ENCODE data around the gene ZBTB5.

ZBTB5 gene

DNA sequence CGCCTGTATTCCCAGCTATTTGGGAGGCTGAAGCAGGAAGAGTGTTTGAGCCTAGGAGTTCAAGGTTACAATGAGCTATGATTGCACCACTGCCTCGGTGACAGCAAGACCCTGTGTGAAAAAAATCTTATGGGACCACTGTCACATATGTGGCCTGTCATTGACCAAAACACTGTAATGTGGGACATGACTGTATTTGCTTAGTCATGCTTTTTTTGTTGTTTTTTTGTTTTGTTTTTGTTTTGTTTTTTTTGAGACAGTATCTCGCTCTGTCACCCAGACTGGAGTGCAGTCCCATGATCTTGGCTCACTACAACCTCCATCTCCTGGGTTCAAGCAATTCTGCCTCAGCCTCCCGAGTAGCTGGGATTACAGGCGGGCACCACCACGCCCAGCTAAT is 34.0 kb upstream of the ZBTB5 start:
- Histone ChIP-seq H3K27ac (ENCODE audit: insufficient read depth in 1 of 2, low read depth in 1 of 2, low read length in 2 of 2, poor library complexity in 1 of 2, severe bottlenecking in 2 of 2) (no peak overlapping the region), H3K4me1 (ENCODE audit: control extremely low read depth in 1 of 4, control insufficient read depth in 4 of 4, insufficient read depth in 4 of 4, low read length in 3 of 4) (no peaks in the 10 kb centered on the region), H3K4me3 (ENCODE audit: control insufficient read depth in 1 of 7, extremely low read depth in 1 of 7, insufficient read depth in 4 of 7, low read depth in 2 of 7, low read length in 6 of 7) (no peak overlapping the region), H3K36me3 (ENCODE audit: control insufficient read depth in 4 of 4, insufficient read depth in 4 of 4, low read length in 3 of 4) (peaks cover 6 to 83% (median 65%) of the 10 kb centered on the region in 4 experiments), H3K27me3 (replicated peaks in 2 of 5; ENCODE audit: control insufficient read depth in 4 of 5, insufficient read depth in 5 of 5, low read length in 4 of 5) (no peaks in the 10 kb centered on the region), H3K9me3 (ENCODE audit: control extremely low read depth in 1 of 5, control insufficient read depth in 4 of 5, insufficient read depth in 2 of 5, low read depth in 1 of 5, low read length in 4 of 5) (no peaks in the 10 kb centered on the region)
- ChIA-PET POLR2A (no interaction called here), CTCF (interaction anchor here (1.1 to 1.5 kb wide), 2 partner anchors 11 to 12 kb away, joined by 3 to 5 read pairs; no protein-coding TSS in a partner anchor)
- DNase-seq, result no peak
- WGBS (ENCODE audit: insufficient coverage), result 98% methylated on average over 5 of the region's 6 CpGs

DNA sequence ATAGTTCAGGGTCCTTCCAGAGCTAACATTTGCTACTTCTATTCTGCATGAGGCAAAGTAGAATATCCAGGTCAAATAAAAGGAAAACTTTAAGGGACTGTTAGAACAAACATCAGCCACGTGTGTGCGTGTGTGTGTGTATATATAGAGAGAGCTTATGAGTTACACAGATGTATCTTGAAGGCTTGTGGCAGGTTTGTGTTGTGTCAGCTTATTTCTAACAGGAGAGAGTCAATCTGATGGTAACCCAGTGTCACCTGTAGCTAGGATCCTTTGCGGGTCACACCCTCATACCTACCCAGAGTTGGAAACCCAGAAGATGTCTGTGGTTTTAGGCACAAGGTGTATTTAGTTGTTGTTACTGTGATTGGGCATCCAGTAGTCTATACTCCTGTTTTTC is 33.2 kb upstream of the ZBTB5 start:
- H3K4me1 ChIP-seq (ENCODE audit: control extremely low read depth in 1 of 4, control insufficient read depth in 4 of 4, insufficient read depth in 4 of 4, low read length in 3 of 4), result no peaks in the 10 kb centered on the region
- H3K36me3 ChIP-seq (ENCODE audit: control insufficient read depth in 4 of 4, insufficient read depth in 4 of 4, low read length in 3 of 4), result peaks cover 8 to 83% (median 66%) of the 10 kb centered on the region in 4 experiments
- no peaks in the 10 kb centered on the region for H3K9me3 ChIP-seq (ENCODE audit: control extremely low read depth in 1 of 5, control insufficient read depth in 4 of 5, insufficient read depth in 2 of 5, low read depth in 1 of 5, low read length in 4 of 5)
- H3K27ac ChIP-seq (ENCODE audit: insufficient read depth in 1 of 2, low read depth in 1 of 2, low read length in 2 of 2, poor library complexity in 1 of 2, severe bottlenecking in 2 of 2), result no peak overlapping the region
- POLR2A ChIA-PET, result no interaction called here
- CTCF ChIA-PET, result interaction anchor here (0.9 to 1.5 kb wide), 3 partner anchors 10 to 13 kb away, joined by 3 to 5 read pairs (median 3); no protein-coding TSS in a partner anchor
- no peak for DNase-seq
- no peak overlapping the region for H3K4me3 ChIP-seq (ENCODE audit: control insufficient read depth in 1 of 7, extremely low read depth in 1 of 7, insufficient read depth in 4 of 7, low read depth in 2 of 7, low read length in 6 of 7)
- no peaks in the 10 kb centered on the region for H3K27me3 ChIP-seq (replicated peaks in 2 of 5; ENCODE audit: control insufficient read depth in 4 of 5, insufficient read depth in 5 of 5, low read length in 4 of 5)
- 100% methylated on average over 2 of the region's 3 CpGs for WGBS (ENCODE audit: insufficient coverage)

DNA sequence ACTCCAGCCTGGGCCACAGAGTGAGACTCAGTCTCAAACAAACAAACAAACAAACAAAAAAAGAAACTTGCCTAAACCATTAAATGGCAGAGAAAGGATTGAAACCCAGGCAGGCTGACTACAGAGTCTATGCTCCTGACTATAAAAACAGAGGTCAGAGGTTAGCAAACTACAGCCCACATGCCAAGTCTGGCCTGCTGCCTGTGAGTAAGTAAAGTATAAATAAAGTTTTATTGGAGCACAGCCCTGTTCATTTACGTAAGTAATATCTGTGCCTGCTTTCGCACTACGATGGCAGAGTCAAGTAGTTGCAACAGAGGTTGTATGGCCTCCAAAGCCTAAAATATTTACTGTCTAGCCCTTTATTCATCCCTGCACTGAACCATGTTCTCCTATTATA is 32.1 kb upstream of the ZBTB5 start:
- CTCF ChIA-PET, result interaction anchor here (0.9 kb wide), 1 partner anchor 12 kb away, joined by 3 read pairs; no protein-coding TSS in a partner anchor
- POLR2A ChIA-PET, result no interaction called here
- no peaks in the 10 kb centered on the region for H3K27me3 ChIP-seq (replicated peaks in 2 of 5; ENCODE audit: control insufficient read depth in 4 of 5, insufficient read depth in 5 of 5, low read length in 4 of 5)
- H3K4me3 ChIP-seq (ENCODE audit: control insufficient read depth in 1 of 7, extremely low read depth in 1 of 7, insufficient read depth in 4 of 7, low read depth in 2 of 7, low read length in 6 of 7), result no peak overlapping the region
- H3K4me1 ChIP-seq (ENCODE audit: control extremely low read depth in 1 of 4, control insufficient read depth in 4 of 4, insufficient read depth in 4 of 4, low read length in 3 of 4), result no peaks in the 10 kb centered on the region
- no CpG with 5 or more reads among the region's 3 CpGs for WGBS (ENCODE audit: insufficient coverage)
- H3K9me3 ChIP-seq (ENCODE audit: control extremely low read depth in 1 of 5, control insufficient read depth in 4 of 5, insufficient read depth in 2 of 5, low read depth in 1 of 5, low read length in 4 of 5), result no peaks in the 10 kb centered on the region
- H3K27ac ChIP-seq (ENCODE audit: insufficient read depth in 1 of 2, low read depth in 1 of 2, low read length in 2 of 2, poor library complexity in 1 of 2, severe bottlenecking in 2 of 2), result no peak overlapping the region
- no peak for DNase-seq
- H3K36me3 ChIP-seq (ENCODE audit: control insufficient read depth in 4 of 4, insufficient read depth in 4 of 4, low read length in 3 of 4), result peaks cover 10 to 83% (median 65%) of the 10 kb centered on the region in 4 experiments

DNA sequence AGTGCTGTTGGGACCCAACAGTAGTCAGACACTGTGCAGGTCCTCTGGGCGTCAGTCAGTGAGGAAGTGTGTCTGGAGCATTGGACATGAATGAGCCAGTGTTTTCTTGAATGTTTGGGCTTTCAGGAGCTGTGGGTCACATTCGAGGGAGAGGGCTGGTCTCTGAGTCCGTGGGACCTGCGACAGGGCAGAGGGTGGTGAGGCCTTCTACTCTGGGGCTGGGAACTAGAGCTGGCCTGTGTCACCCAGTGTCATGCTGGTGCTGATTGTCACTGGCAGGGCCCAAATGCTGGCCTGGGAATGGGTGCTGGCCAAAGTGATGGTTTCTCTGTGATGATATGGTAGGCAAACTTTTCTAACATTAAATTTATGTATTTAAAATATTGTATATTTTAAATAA is 30.8 kb upstream of the ZBTB5 start:
- no peaks in the 10 kb centered on the region for H3K9me3 ChIP-seq (ENCODE audit: control extremely low read depth in 1 of 5, control insufficient read depth in 4 of 5, insufficient read depth in 2 of 5, low read depth in 1 of 5, low read length in 4 of 5)
- no peaks in the 10 kb centered on the region for H3K4me1 ChIP-seq (ENCODE audit: control extremely low read depth in 1 of 4, control insufficient read depth in 4 of 4, insufficient read depth in 4 of 4, low read length in 3 of 4)
- no peaks in the 10 kb centered on the region for H3K27me3 ChIP-seq (replicated peaks in 2 of 5; ENCODE audit: control insufficient read depth in 4 of 5, insufficient read depth in 5 of 5, low read length in 4 of 5)
- H3K36me3 ChIP-seq (ENCODE audit: control insufficient read depth in 4 of 4, insufficient read depth in 4 of 4, low read length in 3 of 4), result peaks cover 10 to 76% (median 58%) of the 10 kb centered on the region in 4 experiments
- no peak overlapping the region for H3K27ac ChIP-seq (ENCODE audit: insufficient read depth in 1 of 2, low read depth in 1 of 2, low read length in 2 of 2, poor library complexity in 1 of 2, severe bottlenecking in 2 of 2)
- 92% methylated on average over 4 of the region's 4 CpGs for WGBS (ENCODE audit: insufficient coverage)
- ChIA-PET CTCF (interaction anchor here (0.6 to 1.1 kb wide), 3 partner anchors 10 to 930 kb away, joined by 3 read pairs; partner anchors contain the start of gene POLR1E), POLR2A (no interaction called here)
- no peak for DNase-seq
- H3K4me3 ChIP-seq (ENCODE audit: control insufficient read depth in 1 of 7, extremely low read depth in 1 of 7, insufficient read depth in 4 of 7, low read depth in 2 of 7, low read length in 6 of 7), result no peak overlapping the region

DNA sequence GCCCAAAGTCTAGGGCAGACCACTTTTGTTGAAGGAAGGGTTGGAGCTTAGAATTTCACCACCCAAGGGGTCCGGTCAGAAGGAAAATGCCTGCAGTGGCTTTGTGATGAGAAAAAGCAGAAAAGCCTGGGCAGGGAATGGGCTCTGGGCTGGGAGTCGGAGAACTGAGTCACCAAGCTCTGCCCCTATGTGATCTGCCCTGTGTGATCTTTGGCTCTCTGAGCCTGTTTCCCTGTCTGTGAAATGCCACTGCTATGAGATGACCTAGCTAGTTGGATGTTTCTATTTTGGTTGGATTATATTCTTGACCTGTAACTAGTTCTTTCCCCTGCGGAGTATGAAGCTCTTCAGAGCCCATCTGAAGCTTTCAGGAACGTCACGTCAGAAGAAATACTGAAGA is 30.3 kb upstream of the ZBTB5 start:
- ChIA-PET POLR2A (no interaction called here), CTCF (interaction anchor here (0.6 to 1.4 kb wide), 4 partner anchors 10 to 930 kb away, joined by 3 read pairs; partner anchors contain the start of gene POLR1E)
- no peaks in the 10 kb centered on the region for H3K27me3 ChIP-seq (replicated peaks in 2 of 5; ENCODE audit: control insufficient read depth in 4 of 5, insufficient read depth in 5 of 5, low read length in 4 of 5)
- no peaks in the 10 kb centered on the region for H3K4me1 ChIP-seq (ENCODE audit: control extremely low read depth in 1 of 4, control insufficient read depth in 4 of 4, insufficient read depth in 4 of 4, low read length in 3 of 4)
- H3K27ac ChIP-seq (ENCODE audit: insufficient read depth in 1 of 2, low read depth in 1 of 2, low read length in 2 of 2, poor library complexity in 1 of 2, severe bottlenecking in 2 of 2), result no peak overlapping the region
- WGBS (ENCODE audit: insufficient coverage), result 100% methylated on average over 3 of the region's 5 CpGs
- H3K9me3 ChIP-seq (ENCODE audit: control extremely low read depth in 1 of 5, control insufficient read depth in 4 of 5, insufficient read depth in 2 of 5, low read depth in 1 of 5, low read length in 4 of 5), result no peaks in the 10 kb centered on the region
- H3K36me3 ChIP-seq (ENCODE audit: control insufficient read depth in 4 of 4, insufficient read depth in 4 of 4, low read length in 3 of 4), result peaks cover 10 to 74% (median 56%) of the 10 kb centered on the region in 4 experiments
- no peak for DNase-seq
- H3K4me3 ChIP-seq (ENCODE audit: control insufficient read depth in 1 of 7, extremely low read depth in 1 of 7, insufficient read depth in 4 of 7, low read depth in 2 of 7, low read length in 6 of 7), result no peak overlapping the region

DNA sequence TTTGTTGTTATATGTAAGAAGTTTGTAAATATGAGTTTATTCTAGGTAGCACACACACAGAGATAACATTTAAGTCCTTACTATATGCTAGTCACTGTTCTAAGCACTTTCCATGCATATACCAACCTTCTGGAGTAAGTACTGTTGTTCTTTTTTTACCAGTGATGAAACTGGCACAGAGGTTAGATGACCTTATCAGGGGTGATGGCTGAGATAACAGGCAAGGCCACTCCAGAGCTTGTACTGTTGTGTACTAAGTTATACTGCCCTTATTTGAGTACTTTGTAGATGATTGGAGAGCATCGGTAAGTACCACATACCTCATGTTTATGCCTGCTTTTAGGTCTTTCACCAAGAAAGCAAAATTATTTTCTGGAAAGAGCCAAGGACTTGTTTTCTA is 26.7 kb upstream of the ZBTB5 start:
- ChIA-PET CTCF (no interaction called here), POLR2A (no interaction called here)
- no peak for DNase-seq
- H3K36me3 ChIP-seq (ENCODE audit: control insufficient read depth in 4 of 4, insufficient read depth in 4 of 4, low read length in 3 of 4), result peaks cover 10 to 75% (median 48%) of the 10 kb centered on the region in 4 experiments
- H3K27me3 ChIP-seq (replicated peaks in 2 of 5; ENCODE audit: control insufficient read depth in 4 of 5, insufficient read depth in 5 of 5, low read length in 4 of 5), result no peaks in the 10 kb centered on the region
- no peaks in the 10 kb centered on the region for H3K9me3 ChIP-seq (ENCODE audit: control extremely low read depth in 1 of 5, control insufficient read depth in 4 of 5, insufficient read depth in 2 of 5, low read depth in 1 of 5, low read length in 4 of 5)
- WGBS (ENCODE audit: insufficient coverage), result no CpG with 5 or more reads among the region's 1 CpG
- no peak overlapping the region for H3K4me3 ChIP-seq (ENCODE audit: control insufficient read depth in 1 of 7, extremely low read depth in 1 of 7, insufficient read depth in 4 of 7, low read depth in 2 of 7, low read length in 6 of 7)
- no peak overlapping the region for H3K27ac ChIP-seq (ENCODE audit: insufficient read depth in 1 of 2, low read depth in 1 of 2, low read length in 2 of 2, poor library complexity in 1 of 2, severe bottlenecking in 2 of 2)
- H3K4me1 ChIP-seq (ENCODE audit: control extremely low read depth in 1 of 4, control insufficient read depth in 4 of 4, insufficient read depth in 4 of 4, low read length in 3 of 4), result peaks cover 0 to 10% (median 5%) of the 10 kb centered on the region in 4 experiments

DNA sequence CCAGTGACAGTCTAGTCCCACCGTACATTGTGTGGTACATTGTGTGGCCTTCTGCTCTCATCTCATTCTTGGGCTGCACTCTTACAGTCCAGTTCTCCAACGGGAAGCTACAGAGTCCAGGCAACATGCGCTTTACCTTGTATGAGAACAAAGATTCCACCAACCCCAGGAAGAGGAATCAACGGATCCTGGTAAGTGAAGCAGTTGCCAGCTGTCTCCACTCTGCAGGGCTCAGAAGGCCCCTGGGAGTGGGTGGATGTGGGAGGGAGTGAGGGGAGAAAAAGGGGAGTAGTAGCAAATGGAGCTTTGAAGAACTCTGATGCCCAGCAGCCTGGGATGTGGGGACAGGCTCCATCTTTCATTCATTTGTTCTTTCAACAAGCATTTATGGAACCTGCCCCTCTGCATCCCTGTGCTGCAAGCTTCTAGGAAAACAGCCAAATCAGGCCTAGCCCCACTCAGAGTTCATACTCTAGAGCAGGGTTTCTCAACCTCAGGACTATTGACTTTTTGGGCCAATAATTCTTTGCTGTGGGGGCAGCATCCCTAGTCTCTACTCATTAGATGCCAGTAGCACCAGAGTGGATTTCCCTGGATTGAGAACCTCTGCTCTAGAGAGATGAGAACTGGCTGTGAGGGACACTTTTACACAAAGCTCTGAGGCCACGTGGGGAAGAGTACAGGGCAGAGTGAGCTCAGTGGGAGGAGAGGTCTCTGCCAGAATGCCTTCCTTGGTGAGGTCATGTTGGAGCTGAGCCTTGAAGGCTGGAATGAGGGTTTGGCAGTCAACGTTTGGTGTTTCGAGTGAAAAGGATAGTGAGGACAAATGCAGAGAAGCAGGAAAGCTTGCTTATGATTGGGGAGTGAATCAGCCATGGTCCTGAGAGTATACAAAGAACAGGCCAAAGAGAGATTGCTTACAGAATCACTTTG is 21.6 kb upstream of the ZBTB5 start:
- no peak for DNase-seq
- Histone ChIP-seq H3K27me3 (replicated peaks in 2 of 5; ENCODE audit: control insufficient read depth in 4 of 5, insufficient read depth in 5 of 5, low read length in 4 of 5) (no peaks in the 10 kb centered on the region), H3K9me3 (ENCODE audit: control extremely low read depth in 1 of 5, control insufficient read depth in 4 of 5, insufficient read depth in 2 of 5, low read depth in 1 of 5, low read length in 4 of 5) (no peaks in the 10 kb centered on the region), H3K4me1 (ENCODE audit: control extremely low read depth in 1 of 4, control insufficient read depth in 4 of 4, insufficient read depth in 4 of 4, low read length in 3 of 4) (peaks cover 3 to 24% (median 23%) of the 10 kb centered on the region in 4 experiments), H3K4me3 (ENCODE audit: control insufficient read depth in 1 of 7, extremely low read depth in 1 of 7, insufficient read depth in 4 of 7, low read depth in 2 of 7, low read length in 6 of 7) (peak overlapping the region; percentile 52 to 89 (median 80)), H3K36me3 (ENCODE audit: control insufficient read depth in 4 of 4, insufficient read depth in 4 of 4, low read length in 3 of 4) (peaks cover 0 to 33% (median 15%) of the 10 kb centered on the region in 4 experiments), H3K27ac (ENCODE audit: insufficient read depth in 1 of 2, low read depth in 1 of 2, low read length in 2 of 2, poor library complexity in 1 of 2, severe bottlenecking in 2 of 2) (peak overlapping the region in 1 of 2 experiments; percentile 84)
- POLR2A ChIA-PET, result no interaction called here
- CTCF ChIA-PET, result interaction anchor here (1.3 to 1.7 kb wide), 4 partner anchors 12 to 40 kb away, joined by 3 to 6 read pairs (median 4); no protein-coding TSS in a partner anchor
- WGBS (ENCODE audit: insufficient coverage), result 51% methylated on average over 5 of the region's 7 CpGs
